KMS-11 (cell line): ENCODE measurements around the gene UQCR11.

Source experiments
- H2AFZ ChIP-seq: fragments of 200-600 bp; sonication (generic); 2 replicates; pipeline ENCODE4 v1.6.1; 2016; ENCODE audit warnings: antibody characterized with exemption, mixed run types, low read depth
- H3K27ac ChIP-seq: fragments of 200-600 bp; sonication (generic); 2 replicates; pipeline ENCODE4 v1.6.1; 2016; ENCODE audit warnings: mild to moderate bottlenecking, mixed run types
- H3K27me3 ChIP-seq: fragments of 200-600 bp; sonication (generic); 2 replicates; pipeline ENCODE4 v1.6.1; 2017; ENCODE audit warnings: mild to moderate bottlenecking, low read depth, mixed run types, moderate library complexity; ENCODE audit not compliant: insufficient read depth
- H3K36me3 ChIP-seq: fragments of 200-600 bp; sonication (generic); 2 replicates; pipeline ENCODE4 v1.6.1; 2017; ENCODE audit warnings: mild to moderate bottlenecking, mixed run types; ENCODE audit not compliant: insufficient read depth
- H3K4me1 ChIP-seq: fragments of 200-600 bp; sonication (generic); 2 replicates; pipeline ENCODE4 v1.6.1; 2016; ENCODE audit warnings: mild to moderate bottlenecking, low read depth, mixed run types; ENCODE audit not compliant: poor library complexity, severe bottlenecking
- H3K4me2 ChIP-seq: fragments of 200-600 bp; sonication (generic); 2 replicates; pipeline ENCODE4 v1.7.0; 2016; ENCODE audit warnings: mild to moderate bottlenecking, mixed run types
- H3K4me3 ChIP-seq: fragments of 200-600 bp; sonication (generic); IDR thresholded peaks from 2 replicates; pipeline ENCODE4 v1.6.1; 2017; ENCODE audit warnings: low read depth, low read length, mixed read lengths; ENCODE audit not compliant: insufficient read depth
- H3K79me2 ChIP-seq: fragments of 200-600 bp; sonication (generic); 2 replicates; pipeline ENCODE4 v1.6.1; 2016; ENCODE audit warnings: low read depth, mixed run types; ENCODE audit not compliant: insufficient read depth
- H3K9ac ChIP-seq: fragments of 200-600 bp; sonication (generic); 2 replicates; pipeline ENCODE4 v1.6.1; 2016; ENCODE audit warnings: mild to moderate bottlenecking, mixed run types
- H4K20me1 ChIP-seq: fragments of 200-600 bp; sonication (generic); 2 replicates; pipeline ENCODE4 v1.6.1; 2016; ENCODE audit warnings: mild to moderate bottlenecking, mixed run types; ENCODE audit not compliant: insufficient read depth
- CTCF ChIP-seq: fragments of 200-600 bp; sonication (generic); conservative IDR thresholded peaks from 2 replicates; pipeline ENCODE4 v1.6.1; 2017; ENCODE audit warnings: low read depth, mild to moderate bottlenecking, antibody characterized with exemption, low read length, moderate library complexity, mixed read lengths

Gene UQCR11

GRCh38 chr19:1601613-1602064 is 3.6 kb downstream of the UQCR11 start:
- peak; percentile 49 for TF ChIP-seq CTCF
- H3K79me2 ChIP-seq: peaks cover 42% of the 10 kb centered on the region
- no peak overlapping the region for H3K27ac ChIP-seq
- H3K36me3 ChIP-seq: no peaks in the 10 kb centered on the region; the same call in 1 of the 2 replicates
- H3K4me3 ChIP-seq: no peak overlapping the region
- H3K4me2 ChIP-seq: no peak overlapping the region
- peaks cover 14% of the 10 kb centered on the region for H3K4me1 ChIP-seq
- no peaks in the 10 kb centered on the region for H4K20me1 ChIP-seq
- H3K27me3 ChIP-seq: no peaks in the 10 kb centered on the region
- H2AFZ ChIP-seq: no peak overlapping the region
- H3K9ac ChIP-seq: no peak overlapping the region

DNA sequence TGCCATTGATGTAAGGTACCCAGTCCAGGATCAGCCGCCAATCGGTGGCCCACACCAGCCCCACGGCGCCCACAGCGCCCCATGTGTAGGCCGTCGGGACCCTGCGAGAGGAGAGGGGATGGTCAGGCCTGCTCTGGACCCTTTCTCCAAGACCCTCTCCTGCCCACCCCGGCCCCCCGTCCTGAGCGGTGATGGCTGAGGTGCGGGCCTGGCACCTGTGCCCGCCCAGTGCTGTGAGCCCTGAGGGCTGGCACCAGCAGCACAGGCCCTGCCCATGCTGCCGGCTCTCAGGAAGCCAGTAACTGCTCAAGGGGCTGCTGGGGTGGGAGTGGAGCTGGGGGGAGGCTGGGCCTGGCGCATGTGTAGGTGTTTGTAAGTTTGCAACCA is 5.8 kb downstream of the UQCR11 start:
- H2AFZ ChIP-seq: no peak overlapping the region
- no peak overlapping the region for H3K4me2 ChIP-seq
- no peak for TF ChIP-seq CTCF
- H3K79me2 ChIP-seq: peaks cover 35% of the 10 kb centered on the region
- H3K36me3 ChIP-seq: no peaks in the 10 kb centered on the region; the same call in 1 of the 2 replicates
- H3K4me3 ChIP-seq: no peak overlapping the region
- no peak overlapping the region for H3K9ac ChIP-seq
- peaks cover 9% of the 10 kb centered on the region for H3K4me1 ChIP-seq
- H3K27me3 ChIP-seq: no peaks in the 10 kb centered on the region
- H3K27ac ChIP-seq: no peak overlapping the region
- no peaks in the 10 kb centered on the region for H4K20me1 ChIP-seq

GRCh38 chr19:1598777-1599459 is 6.3 kb downstream of the UQCR11 start:
- no peaks in the 10 kb centered on the region for H4K20me1 ChIP-seq
- H3K4me3 ChIP-seq: no peak overlapping the region
- no peak overlapping the region for H3K4me2 ChIP-seq
- no peak overlapping the region for H3K27ac ChIP-seq
- H2AFZ ChIP-seq: no peak overlapping the region
- peaks cover 29% of the 10 kb centered on the region for H3K79me2 ChIP-seq
- no peaks in the 10 kb centered on the region for H3K27me3 ChIP-seq
- peaks cover 3% of the 10 kb centered on the region for H3K4me1 ChIP-seq
- H3K9ac ChIP-seq: no peak overlapping the region
- no peaks in the 10 kb centered on the region; the same call in 1 of the 2 replicates for H3K36me3 ChIP-seq
- TF ChIP-seq CTCF: no peak

DNA sequence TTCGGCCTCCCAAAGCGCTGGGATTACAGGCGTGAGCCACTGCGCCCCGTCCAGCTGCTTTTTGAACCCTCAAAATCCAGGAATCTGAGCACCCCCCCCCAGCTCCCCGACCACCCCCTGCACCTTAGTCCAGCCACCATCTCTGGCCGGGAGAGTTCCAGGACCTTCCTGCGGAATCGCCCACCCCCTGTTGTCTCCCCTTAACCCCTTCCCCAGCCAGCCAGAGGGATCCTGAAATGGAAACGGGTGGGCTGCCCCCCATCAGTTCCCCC is 11.8 kb downstream of the UQCR11 start:
- H3K4me2 ChIP-seq: peak overlapping the region; percentile 82; the same call in 1 of the 2 replicates
- peaks cover 37% of the 10 kb centered on the region for H3K79me2 ChIP-seq
- no peak overlapping the region for H3K4me3 ChIP-seq
- peaks cover 20% of the 10 kb centered on the region for H3K4me1 ChIP-seq
- no peaks in the 10 kb centered on the region; the same call in 1 of the 2 replicates for H3K36me3 ChIP-seq
- peak overlapping the region; percentile 78 for H2AFZ ChIP-seq
- H3K9ac ChIP-seq: no peak overlapping the region
- H4K20me1 ChIP-seq: no peaks in the 10 kb centered on the region
- no peak overlapping the region for H3K27ac ChIP-seq
- TF ChIP-seq CTCF: no peak
- no peaks in the 10 kb centered on the region for H3K27me3 ChIP-seq
